Muscle layer of colon (tissue), 2 donors: Measurements from ENCODE around the gene GGT1.

Source experiments
- H3K27ac ChIP-seq: one replicate; pipeline ENCODE4 v1.7.0; 2013; ENCODE audit warnings: low read depth, mild to moderate bottlenecking, low read length, moderate library complexity
- H3K27me3 ChIP-seq, 2 donors: one replicate each; pipeline ENCODE4 v1.7.0; 2013; ENCODE audit warnings: low read length in 2 of 2, mild to moderate bottlenecking in 2 of 2; ENCODE audit not compliant: insufficient read depth in 2 of 2, control insufficient read depth in 1 of 2
- H3K36me3 ChIP-seq: one replicate; pipeline ENCODE4 v1.7.0; 2013; ENCODE audit warnings: mild to moderate bottlenecking, low read length; ENCODE audit not compliant: insufficient read depth
- H3K4me1 ChIP-seq: one replicate; pipeline ENCODE4 v1.7.0; 2013; ENCODE audit warnings: mild to moderate bottlenecking, low read length; ENCODE audit not compliant: insufficient read depth
- H3K4me3 ChIP-seq, 2 donors: one replicate each; pipeline ENCODE4 v1.7.0; 2013; ENCODE audit warnings: low read length in 2 of 2, low read depth in 1 of 2, mild to moderate bottlenecking in 1 of 2, moderate library complexity in 1 of 2
- H3K9ac ChIP-seq: one replicate; pipeline ENCODE4 v1.7.0; 2013; ENCODE audit warnings: low read length
- H3K9me3 ChIP-seq: one replicate; pipeline ENCODE4 v1.7.0; 2013; ENCODE audit warnings: mild to moderate bottlenecking, low read length
- donor health status: abdominal sarcoma.
- donor health status: Adenocarcinoma of cecum.

The GGT1 gene

DNA sequence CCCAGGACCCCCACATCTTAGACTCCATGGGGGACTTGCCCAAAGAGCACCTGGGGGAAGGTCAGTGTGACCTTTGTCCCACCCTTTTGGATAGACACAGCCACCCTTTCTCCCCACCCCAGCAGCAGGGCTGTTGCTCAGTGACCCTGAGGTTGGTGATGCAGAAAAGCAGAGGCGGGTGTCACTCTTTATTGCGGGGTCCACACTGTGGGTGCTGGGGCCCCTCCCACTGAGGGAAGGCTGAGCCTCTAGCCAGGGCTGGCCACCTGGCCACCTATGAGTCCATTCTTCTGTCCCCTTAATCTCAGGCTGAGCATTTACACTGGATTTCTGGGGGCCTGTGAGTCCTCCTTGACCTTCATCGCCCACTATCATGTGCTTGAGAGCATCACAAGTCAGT is 17.5 kb upstream of the GGT1 start:
- Histone ChIP-seq H3K4me1 (peaks cover 21% of the 10 kb centered on the region), H3K27me3 (no peaks in the 10 kb centered on the region), H3K9me3 (no peaks in the 10 kb centered on the region), H3K36me3 (peaks cover 29% of the 10 kb centered on the region), H3K27ac (no peak overlapping the region), H3K4me3 (no peak overlapping the region), H3K9ac (no peak overlapping the region)

- H3K4me1 ChIP-seq = peaks cover 21% of the 10 kb centered on the region
- no peaks in the 10 kb centered on the region for H3K9me3 ChIP-seq
- H3K27me3 ChIP-seq = no peaks in the 10 kb centered on the region
- no peak overlapping the region for H3K9ac ChIP-seq
- peaks cover 29% of the 10 kb centered on the region for H3K36me3 ChIP-seq
- H3K4me3 ChIP-seq = no peak overlapping the region
- H3K27ac ChIP-seq = no peak overlapping the region
Observed at GRCh38 chr22:24585927-24586546, 17.0 kb upstream of the GGT1 start.

DNA sequence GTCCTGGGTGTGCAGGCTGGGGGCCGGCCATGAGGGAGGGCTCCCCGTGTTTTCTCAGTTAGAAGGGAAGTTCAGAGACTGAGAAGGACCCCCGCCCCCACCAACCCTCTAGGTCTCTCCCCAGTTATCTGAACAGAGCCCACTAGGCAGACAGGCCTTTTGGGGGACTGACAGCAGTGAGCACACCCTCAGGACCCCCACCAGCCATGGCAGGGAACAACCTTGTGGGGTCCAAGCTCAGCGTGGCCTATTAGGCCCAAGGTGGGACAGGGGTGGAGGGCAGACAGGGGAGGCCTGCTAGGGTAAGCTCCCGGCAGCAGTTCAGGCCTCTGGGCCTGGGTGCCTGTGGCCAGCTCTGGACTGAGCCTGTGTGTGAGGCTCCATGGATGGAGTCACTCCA is 15.7 kb upstream of the GGT1 start:
- no peak overlapping the region for H3K9ac ChIP-seq
- no peak overlapping the region for H3K4me3 ChIP-seq
- peaks cover 29% of the 10 kb centered on the region for H3K36me3 ChIP-seq
- no peaks in the 10 kb centered on the region for H3K27me3 ChIP-seq
- peaks cover 28% of the 10 kb centered on the region for H3K4me1 ChIP-seq
- no peaks in the 10 kb centered on the region for H3K9me3 ChIP-seq
- no peak overlapping the region for H3K27ac ChIP-seq

DNA sequence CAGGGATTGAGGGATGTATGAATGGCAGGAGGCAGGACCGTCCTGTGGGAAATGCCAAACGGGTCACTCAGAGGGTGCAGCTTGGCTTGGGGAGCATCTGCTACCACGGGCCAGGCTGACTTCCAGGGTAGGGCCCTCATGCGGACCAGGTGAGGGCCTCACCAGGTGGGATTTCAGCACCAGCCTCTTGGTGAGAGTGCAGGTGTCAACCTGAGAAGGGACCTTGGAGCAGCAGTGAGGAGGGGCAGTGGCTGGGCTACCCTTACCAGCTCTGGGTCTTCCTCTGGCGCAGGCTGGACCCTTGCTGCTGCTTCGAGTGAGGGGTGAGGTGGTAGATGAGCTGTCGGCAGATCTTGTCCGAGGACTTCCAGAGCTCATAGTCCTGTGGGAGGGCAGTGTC is 15.0 kb upstream of the GGT1 start:
- Histone ChIP-seq H3K27me3 (no peaks in the 10 kb centered on the region), H3K4me3 (no peak overlapping the region), H3K36me3 (peaks cover 29% of the 10 kb centered on the region), H3K4me1 (peaks cover 29% of the 10 kb centered on the region), H3K9ac (no peak overlapping the region), H3K9me3 (no peaks in the 10 kb centered on the region), H3K27ac (no peak overlapping the region)

DNA sequence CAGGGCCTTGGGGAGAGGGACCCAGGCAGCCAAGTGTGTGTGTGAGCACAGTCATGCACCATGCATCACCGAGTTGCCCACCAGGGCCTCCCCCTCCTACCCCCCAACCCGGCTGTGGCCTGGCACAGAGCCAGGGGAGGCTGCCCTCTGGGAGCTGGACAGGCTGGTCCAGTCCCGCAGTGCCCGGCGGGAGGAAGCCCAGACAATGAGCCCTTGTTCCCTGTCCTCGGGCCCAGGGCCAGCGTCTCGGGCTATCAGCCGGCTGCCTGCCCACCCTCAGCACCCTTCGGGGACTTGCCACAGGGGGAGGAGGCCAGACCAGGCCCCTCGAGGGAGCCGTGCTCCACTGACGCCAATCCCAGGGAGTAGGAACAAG is 14.6 kb upstream of the GGT1 start:
- Histone ChIP-seq H3K4me3 (no peak overlapping the region), H3K27ac (no peak overlapping the region), H3K4me1 (peaks cover 27% of the 10 kb centered on the region), H3K9me3 (no peaks in the 10 kb centered on the region), H3K27me3 (no peaks in the 10 kb centered on the region), H3K9ac (no peak overlapping the region), H3K36me3 (peaks cover 29% of the 10 kb centered on the region)

- Histone ChIP-seq H3K27ac (no peak overlapping the region), H3K4me3 (no peak overlapping the region), H3K4me1 (peaks cover 29% of the 10 kb centered on the region), H3K9me3 (no peaks in the 10 kb centered on the region), H3K9ac (no peak overlapping the region), H3K27me3 (no peaks in the 10 kb centered on the region), H3K36me3 (peaks cover 29% of the 10 kb centered on the region)
Observed at GRCh38 chr22:24588757-24589481, 14.1 kb upstream of the GGT1 start.

GRCh38 chr22:24589518-24590030 is 13.4 kb upstream of the GGT1 start:
- H3K4me3 ChIP-seq = no peak overlapping the region
- H3K27me3 ChIP-seq = no peaks in the 10 kb centered on the region
- H3K27ac ChIP-seq = no peak overlapping the region
- H3K36me3 ChIP-seq = peaks cover 29% of the 10 kb centered on the region
- peaks cover 25% of the 10 kb centered on the region for H3K4me1 ChIP-seq
- H3K9me3 ChIP-seq = no peaks in the 10 kb centered on the region
- no peak overlapping the region for H3K9ac ChIP-seq

DNA sequence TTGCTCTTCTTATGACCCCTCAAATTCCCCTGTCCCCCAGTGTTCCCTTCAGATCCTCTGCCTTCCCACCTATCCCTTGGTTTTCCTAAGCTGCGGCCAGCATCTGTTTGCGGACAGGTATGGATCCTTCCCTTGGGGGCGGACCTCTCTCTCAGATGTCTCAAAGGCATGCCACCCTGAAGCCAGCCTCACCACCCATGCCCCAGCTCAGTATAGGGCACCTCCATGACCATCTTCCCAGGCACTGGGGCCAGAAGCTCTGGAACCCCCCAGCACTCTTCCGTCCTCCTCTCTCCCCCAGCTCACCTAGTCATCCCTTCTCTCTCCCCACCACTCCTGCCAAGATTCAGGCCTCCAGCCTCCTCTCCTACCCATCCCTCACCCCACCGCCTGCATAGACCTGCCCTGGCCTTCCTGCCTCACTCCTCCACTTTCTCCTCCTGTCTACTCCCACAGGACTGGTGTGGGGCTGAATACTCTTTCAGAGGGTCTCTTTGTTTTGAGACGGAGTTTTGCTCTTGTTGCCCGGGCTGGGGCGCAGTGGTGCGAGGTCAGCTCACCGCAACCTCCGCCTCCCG is 12.3 kb upstream of the GGT1 start:
- Histone ChIP-seq H3K9me3 (no peaks in the 10 kb centered on the region), H3K4me1 (peaks cover 20% of the 10 kb centered on the region), H3K9ac (no peak overlapping the region), H3K27ac (no peak overlapping the region), H3K36me3 (peaks cover 26% of the 10 kb centered on the region), H3K4me3 (no peak overlapping the region), H3K27me3 (no peaks in the 10 kb centered on the region)

- Histone ChIP-seq H3K9me3 (no peaks in the 10 kb centered on the region), H3K4me1 (peaks cover 20% of the 10 kb centered on the region), H3K36me3 (peaks cover 20% of the 10 kb centered on the region), H3K9ac (no peak overlapping the region), H3K27ac (no peak overlapping the region), H3K4me3 (no peak overlapping the region), H3K27me3 (no peaks in the 10 kb centered on the region)
Observed at GRCh38 chr22:24591286-24591830, 11.6 kb upstream of the GGT1 start.

GRCh38 chr22:24592058-24592850 is 10.7 kb upstream of the GGT1 start:
- Histone ChIP-seq H3K4me1 (peaks cover 20% of the 10 kb centered on the region), H3K9me3 (no peaks in the 10 kb centered on the region), H3K4me3 (peak overlapping the region; percentile 50 to 61), H3K27ac (peak overlapping the region; percentile 82), H3K27me3 (no peaks in the 10 kb centered on the region), H3K9ac (peak overlapping the region; percentile 30), H3K36me3 (peaks cover 19% of the 10 kb centered on the region)
